GM21717 (cell line): ENCODE data around the gene POU2AF3.

Source experiments
- ATAC-seq: cut with Tn5 transposase; IDR thresholded peaks from one replicate; pipeline ENCODE4 v1.9.1; 2021; ENCODE audit warnings: mild to moderate bottlenecking, moderate library complexity; ENCODE audit not compliant: unreplicated experiment

POU2AF3 gene

GRCh38 chr11:111350811-111351210 is 52.5 kb downstream of the POU2AF3 start:
- ATAC-seq = no peak

GRCh38 chr11:111351374-111352055 is 53.2 kb downstream of the POU2AF3 start:
- no peak for ATAC-seq

- ATAC-seq = no peak
These were observed 53.9 kb downstream of the POU2AF3 start for GRCh38 chr11:111352231-111352746.

GRCh38 chr11:111352935-111353710 is 54.8 kb downstream of the POU2AF3 start:
- no peak for ATAC-seq

- no peak for ATAC-seq
These were observed 55.6 kb downstream of the POU2AF3 start for GRCh38 chr11:111353776-111354600.

- ATAC-seq = no peak
These were observed 56.2 kb downstream of the POU2AF3 start for GRCh38 chr11:111354601-111354891.

- no peak for ATAC-seq
These were observed 56.8 kb downstream of the POU2AF3 start for GRCh38 chr11:111355101-111355500.

GRCh38 chr11:111355956-111356659 is 57.8 kb downstream of the POU2AF3 start:
- ATAC-seq = no peak

- no peak for ATAC-seq
These were observed 58.3 kb downstream of the POU2AF3 start for GRCh38 chr11:111356660-111357048.

- no peak for ATAC-seq
These were observed 59.0 kb downstream of the POU2AF3 start for GRCh38 chr11:111357150-111358037.
